Lung (tissue), 12 donors: ENCODE data around the gene ENSA. TPM values are rescaled to one million over a fixed set of nuclear protein-coding genes. Genes with fewer than 3 reads are reported as not detected.
"Not testable (repeated sequence)": the region's sequence is repeated elsewhere in the genome, so short reads cannot be mapped to it uniquely, and the experiment has no call there.

ENCODE experiments used
- ATAC-seq: fragments of 200-7000 bp; cut with Tn5 transposase; one replicate; pipeline ENCODE4 v1.9.1; 2020; ENCODE audit warnings: moderate number of reproducible peaks; ENCODE audit not compliant: insufficient read depth, low FRiP score
- DNase-seq, 3 donors: peaks; one replicate each; pipeline ENCODE4 v3.0.0-alpha.2; 2013 to 2017
- H3K27ac ChIP-seq, 2 donors: one replicate each; pipeline ENCODE4 v1.5.1; 2013; ENCODE audit warnings: mild to moderate bottlenecking in 2 of 2, moderate library complexity in 2 of 2, control low read depth in 1 of 2, inconsistent platforms in 1 of 2, low read depth in 1 of 2, low read length in 1 of 2
- H3K27me3 ChIP-seq, 3 donors: one replicate each; pipeline ENCODE4 v1.5.1; 2013; ENCODE audit warnings: low read length in 2 of 3; ENCODE audit not compliant: control insufficient read depth in 3 of 3, insufficient read depth in 3 of 3
- H3K36me3 ChIP-seq, 4 donors: one replicate each; pipeline ENCODE4 v1.5.1; 2013; ENCODE audit warnings: low read length in 4 of 4, mild to moderate bottlenecking in 1 of 4, moderate library complexity in 1 of 4; ENCODE audit not compliant: control insufficient read depth in 4 of 4, insufficient read depth in 4 of 4
- H3K4me1 ChIP-seq, 5 donors: one replicate each; pipeline ENCODE4 v1.5.1; 2013; ENCODE audit warnings: low read length in 5 of 5, mild to moderate bottlenecking in 2 of 5, moderate library complexity in 1 of 5; ENCODE audit not compliant: control insufficient read depth in 5 of 5, insufficient read depth in 5 of 5
- H3K4me3 ChIP-seq: one replicate; pipeline ENCODE4 v1.5.1; 2013; ENCODE audit warnings: mild to moderate bottlenecking, control low read depth, moderate library complexity
- H3K9ac ChIP-seq, 2 donors: one replicate each; pipeline ENCODE4 v1.5.1; 2013; ENCODE audit warnings: low read length in 2 of 2, control low read depth in 1 of 2; ENCODE audit not compliant: insufficient read depth in 1 of 2
- H3K9me3 ChIP-seq, 4 donors: one replicate each; pipeline ENCODE4 v1.5.1; 2013; ENCODE audit warnings: low read length in 3 of 4, mild to moderate bottlenecking in 1 of 4, moderate library complexity in 1 of 4; ENCODE audit not compliant: control insufficient read depth in 4 of 4, insufficient read depth in 3 of 4
- WGBS, 2 donors: extraction: QIAGEN DNeasy Blood & Tissue Kit; methylation state at CpG; one replicate each; pipeline ENCODE4 v1.1.7; 2013; 5-methylcytosine and 5-hydroxymethylcytosine counted together
- polyA plus RNA-seq, 2 donors: library from polyadenylated mRNA; stranded (reverse); fragments of 200-250 nt; gene quantifications; one replicate each; pipeline ENCODE4 v1.2.1, GENCODE V29; 2013
- total RNA-seq, 2 donors: library from RNA; depleted of rRNA in 1 of 2; stranded (reverse); fragments of >200 nt in 1 of 2; gene quantifications; one replicate each; pipeline ENCODE4 v1.2.1, GENCODE V29; 2014 to 2021
- TF ChIP-seq, protein P1 (sequence below): IDR thresholded peaks from 2 replicates; pipeline ENCODE4 v1.5.1; 2012; ENCODE audit warnings: mild to moderate bottlenecking; ENCODE audit errors: control extremely low read depth, extremely low read depth
- donor health status: control.
- donor health status: control.
- donor health status: Bipolar disorder and iron deficiency.
- donor health status: healthy.
- donor health status: DM: yes; HTN: yes; CAD: no.

Gene ENSA
- total and polyA plus RNA-seq, 4 donors: 133 to 245 (median 158) TPM

DNA sequence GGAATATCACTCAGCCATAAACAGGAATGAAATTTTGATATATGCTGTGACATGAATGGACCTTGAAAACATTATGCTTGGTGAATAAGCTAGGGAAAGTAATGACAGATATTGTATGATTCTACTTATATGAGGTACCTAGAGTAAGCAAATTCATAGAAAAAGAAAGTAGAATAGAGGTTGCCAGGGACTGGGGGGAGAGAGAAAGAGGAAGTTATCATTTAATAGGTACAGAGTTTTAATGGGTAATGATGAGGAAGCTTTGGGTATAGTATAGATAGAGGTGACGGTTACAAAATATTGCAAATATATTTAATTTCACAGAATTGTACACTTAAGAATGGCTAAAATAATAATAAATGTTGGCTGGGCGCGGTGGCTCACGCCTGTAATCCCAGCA, 31.2 kb upstream of the ENSA start:
- ATAC-seq: no peak
- Histone ChIP-seq H3K9me3 (no peaks in the 10 kb centered on the region), H3K9ac (no peak overlapping the region), H3K36me3 (peaks cover 2 to 18% (median 5%) of the 10 kb centered on the region in 4 donors), H3K27ac (no peak overlapping the region), H3K4me3 (no peak overlapping the region), H3K27me3 (no peaks in the 10 kb centered on the region), H3K4me1 (no peaks in the 10 kb centered on the region)
- TF ChIP-seq, protein P1, sequence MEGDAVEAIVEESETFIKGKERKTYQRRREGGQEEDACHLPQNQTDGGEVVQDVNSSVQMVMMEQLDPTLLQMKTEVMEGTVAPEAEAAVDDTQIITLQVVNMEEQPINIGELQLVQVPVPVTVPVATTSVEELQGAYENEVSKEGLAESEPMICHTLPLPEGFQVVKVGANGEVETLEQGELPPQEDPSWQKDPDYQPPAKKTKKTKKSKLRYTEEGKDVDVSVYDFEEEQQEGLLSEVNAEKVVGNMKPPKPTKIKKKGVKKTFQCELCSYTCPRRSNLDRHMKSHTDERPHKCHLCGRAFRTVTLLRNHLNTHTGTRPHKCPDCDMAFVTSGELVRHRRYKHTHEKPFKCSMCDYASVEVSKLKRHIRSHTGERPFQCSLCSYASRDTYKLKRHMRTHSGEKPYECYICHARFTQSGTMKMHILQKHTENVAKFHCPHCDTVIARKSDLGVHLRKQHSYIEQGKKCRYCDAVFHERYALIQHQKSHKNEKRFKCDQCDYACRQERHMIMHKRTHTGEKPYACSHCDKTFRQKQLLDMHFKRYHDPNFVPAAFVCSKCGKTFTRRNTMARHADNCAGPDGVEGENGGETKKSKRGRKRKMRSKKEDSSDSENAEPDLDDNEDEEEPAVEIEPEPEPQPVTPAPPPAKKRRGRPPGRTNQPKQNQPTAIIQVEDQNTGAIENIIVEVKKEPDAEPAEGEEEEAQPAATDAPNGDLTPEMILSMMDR: no peak
- WGBS, 2 donors: 95 to 96% methylated on average over 4 of the region's 4 CpGs
- no peak for DNase-seq

DNA sequence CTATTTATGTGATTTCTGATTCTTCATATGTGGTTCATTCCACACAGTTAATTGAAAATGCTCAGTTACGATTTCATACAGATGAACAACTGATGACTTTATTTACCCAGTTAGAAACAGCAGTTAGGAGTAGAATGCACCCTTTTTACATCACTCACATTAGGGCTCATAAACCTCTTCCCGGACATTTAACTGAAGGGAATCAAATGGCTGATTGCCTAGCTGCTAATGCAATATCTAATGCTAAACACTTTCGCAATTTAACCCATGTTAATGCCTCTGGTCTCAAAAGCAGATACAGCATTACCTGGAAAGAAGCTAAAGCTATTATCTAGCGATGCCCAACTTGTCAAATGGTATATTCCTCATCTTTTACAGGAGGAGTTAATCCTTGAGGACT, 27.7 kb upstream of the ENSA start:
- H3K9me3 ChIP-seq, H3K4me3 ChIP-seq, DNase-seq, ATAC-seq, H3K9ac ChIP-seq, H3K27ac ChIP-seq, H3K4me1 ChIP-seq, H3K27me3 ChIP-seq: not testable (repeated sequence)
- 87 to 90% methylated on average over 4 of the region's 4 CpGs for WGBS, 2 donors
- peaks cover 2 to 14% (median 3%) of the 10 kb centered on the region in 4 donors for H3K36me3 ChIP-seq

DNA sequence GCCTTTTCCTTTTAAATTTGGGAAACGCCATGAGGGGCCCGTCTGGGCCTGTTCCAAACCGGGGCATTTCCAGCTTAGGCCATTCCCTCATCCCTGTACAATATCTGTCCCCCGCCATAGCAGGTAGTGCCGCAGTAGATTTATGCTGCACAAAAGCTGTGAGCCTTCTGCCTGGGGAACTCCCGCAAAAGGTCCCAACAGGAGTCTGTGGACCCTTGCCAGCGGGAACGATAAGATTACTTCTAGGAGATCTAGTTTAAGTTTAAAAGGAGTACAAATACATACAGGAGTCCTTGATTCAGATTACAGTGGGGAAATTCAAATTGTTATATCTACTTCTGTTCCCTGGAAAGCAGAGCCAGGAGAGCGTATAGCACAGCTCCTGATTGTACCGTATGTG, 25.2 kb upstream of the ENSA start:
- H3K36me3 ChIP-seq, DNase-seq, H3K4me1 ChIP-seq, H3K9ac ChIP-seq, H3K4me3 ChIP-seq, ATAC-seq, H3K9me3 ChIP-seq, H3K27me3 ChIP-seq: not testable (repeated sequence)
- 73 to 89% methylated on average over 10 of the region's 10 CpGs for WGBS, 2 donors
- H3K27ac ChIP-seq: peak overlapping the region in 1 of 2 donors; percentile 33

DNA sequence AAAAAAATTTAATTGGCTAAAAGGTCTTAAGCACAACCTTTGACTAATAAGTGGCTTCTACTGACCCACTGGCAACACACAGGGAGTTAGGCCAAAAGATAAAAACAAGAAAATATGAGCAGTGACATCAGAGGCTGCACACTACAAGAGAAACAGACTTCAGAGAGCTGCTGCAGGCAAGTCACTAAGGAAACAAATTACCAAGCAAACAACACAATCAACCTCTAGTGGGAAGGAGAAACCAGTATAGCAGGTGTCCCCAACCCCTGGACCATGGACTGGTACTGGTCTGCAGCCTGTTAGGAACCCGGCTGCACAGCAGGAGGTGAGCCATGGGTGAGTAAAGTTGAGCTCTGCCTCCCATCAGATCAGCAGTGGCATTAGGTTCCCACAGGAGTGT, 20.8 kb upstream of the ENSA start:
- DNase-seq (peak in 1 of 3 donors; percentile 10), ATAC-seq (no peak)
- TF ChIP-seq, protein P1: no peak
- H3K4me1 ChIP-seq: peaks cover 0 to 15% (median 0%) of the 10 kb centered on the region in 5 donors
- H3K9me3 ChIP-seq: no peaks in the 10 kb centered on the region
- no peak overlapping the region for H3K4me3 ChIP-seq
- H3K9ac ChIP-seq: no peak overlapping the region
- peaks cover 14 to 40% (median 22%) of the 10 kb centered on the region in 4 donors for H3K36me3 ChIP-seq
- no peaks in the 10 kb centered on the region for H3K27me3 ChIP-seq
- no peak overlapping the region for H3K27ac ChIP-seq
- WGBS, 2 donors: 76 to 88% methylated on average over 1 of the region's 1 CpG
